ENCODE measurements around the gene KYAT1.

KYAT1 gene

GRCh38 chr9:128916745-128917144 lies 35.0 kb upstream of the KYAT1 start:
- H3K4me3 ChIP-seq (ENCODE audit: low read depth, low read length) = no peak overlapping the region
- TF ChIP-seq CTCF (IDR thresholded peaks at IDR 0.05; ENCODE audit: low read depth, low read length) (no peak), POLR2A (IDR thresholded peaks at IDR 0.05; ENCODE audit: extremely low read depth, insufficient read length) (no peak), MYC (IDR thresholded peaks at IDR 0.05; ENCODE audit: low read depth, low read length) (no peak)
- TF ChIP-seq, protein P1, sequence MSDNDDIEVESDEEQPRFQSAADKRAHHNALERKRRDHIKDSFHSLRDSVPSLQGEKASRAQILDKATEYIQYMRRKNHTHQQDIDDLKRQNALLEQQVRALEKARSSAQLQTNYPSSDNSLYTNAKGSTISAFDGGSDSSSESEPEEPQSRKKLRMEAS (IDR thresholded peaks at IDR 0.05; ENCODE audit: low read depth, low read length) = no peak
- no peak for DNase-seq (ENCODE audit: low read depth)

DNA sequence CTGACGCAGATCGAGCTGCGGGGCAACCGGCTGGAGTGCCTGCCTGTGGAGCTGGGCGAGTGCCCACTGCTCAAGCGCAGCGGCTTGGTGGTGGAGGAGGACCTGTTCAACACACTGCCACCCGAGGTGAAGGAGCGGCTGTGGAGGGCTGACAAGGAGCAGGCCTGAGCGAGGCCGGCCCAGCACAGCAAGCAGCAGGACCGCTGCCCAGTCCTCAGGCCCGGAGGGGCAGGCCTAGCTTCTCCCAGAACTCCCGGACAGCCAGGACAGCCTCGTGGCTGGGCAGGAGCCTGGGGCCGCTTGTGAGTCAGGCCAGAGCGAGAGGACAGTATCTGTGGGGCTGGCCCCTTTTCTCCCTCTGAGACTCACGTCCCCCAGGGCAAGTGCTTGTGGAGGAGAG lies 34.5 kb upstream of the KYAT1 start:
- no peak for DNase-seq (ENCODE audit: low read depth)
- TF ChIP-seq, protein P1 (IDR thresholded peaks at IDR 0.05; ENCODE audit: low read depth, low read length) = no peak
- TF ChIP-seq CTCF (IDR thresholded peaks at IDR 0.05; ENCODE audit: low read depth, low read length) = no peak
- TF ChIP-seq MYC (IDR thresholded peaks at IDR 0.05; ENCODE audit: low read depth, low read length) = no peak
- TF ChIP-seq POLR2A (IDR thresholded peaks at IDR 0.05; ENCODE audit: extremely low read depth, insufficient read length) = no peak
- no peak overlapping the region for H3K4me3 ChIP-seq (ENCODE audit: low read depth, low read length)

GRCh38 chr9:128913995-128914772 lies 32.4 kb upstream of the KYAT1 start:
- no peak for TF ChIP-seq MYC (IDR thresholded peaks at IDR 0.05; ENCODE audit: low read depth, low read length)
- TF ChIP-seq, protein P1 (IDR thresholded peaks at IDR 0.05; ENCODE audit: low read depth, low read length) = no peak
- no peak for TF ChIP-seq CTCF (IDR thresholded peaks at IDR 0.05; ENCODE audit: low read depth, low read length)
- TF ChIP-seq POLR2A (IDR thresholded peaks at IDR 0.05; ENCODE audit: extremely low read depth, insufficient read length) = no peak
- no peak for DNase-seq (ENCODE audit: low read depth)
- no peak overlapping the region for H3K4me3 ChIP-seq (ENCODE audit: low read depth, low read length)

DNA sequence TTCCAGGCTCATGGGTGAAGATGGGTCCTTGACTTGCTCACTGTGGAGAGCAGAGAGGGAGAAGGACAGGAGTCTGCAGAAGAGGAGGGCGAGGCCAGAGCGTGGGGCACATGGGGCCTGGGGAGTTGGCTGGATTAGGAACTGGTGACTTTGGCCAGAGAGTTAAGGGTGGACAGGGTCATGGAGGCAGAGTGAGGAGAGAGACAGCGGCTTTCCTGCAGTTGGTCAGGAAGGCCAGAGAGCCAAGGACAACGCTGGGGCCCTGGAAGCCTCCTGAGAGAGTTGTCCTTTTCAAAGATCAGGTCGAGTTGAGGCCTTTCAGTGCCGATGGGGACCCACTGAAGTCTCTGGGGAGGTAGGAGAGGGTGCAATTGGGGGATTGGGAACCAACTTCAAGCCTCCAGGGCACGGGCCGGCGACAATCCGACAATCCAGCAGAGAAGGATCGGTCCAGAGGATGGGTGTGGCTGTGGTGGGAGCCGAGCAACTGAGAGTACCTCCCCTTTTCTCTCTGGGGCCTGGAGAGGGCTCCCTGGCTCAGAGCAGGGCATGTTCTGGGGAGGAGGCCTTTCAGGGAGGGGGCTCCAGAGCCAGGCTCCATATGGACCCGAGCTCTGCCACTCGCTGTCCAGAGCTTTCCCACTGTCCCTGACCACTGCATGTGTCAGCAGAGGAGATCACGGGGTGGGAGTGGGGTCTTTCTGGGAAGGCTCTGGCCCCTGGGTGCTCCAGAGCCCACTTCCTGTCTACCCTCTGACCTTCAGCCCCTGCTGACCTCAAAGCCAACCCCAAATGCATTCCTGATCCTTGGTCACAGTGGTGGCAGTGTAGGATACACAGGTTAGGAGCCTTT lies 31.5 kb upstream of the KYAT1 start:
- no peak for DNase-seq (ENCODE audit: low read depth)
- TF ChIP-seq, protein P1 (IDR thresholded peaks at IDR 0.05; ENCODE audit: low read depth, low read length) = no peak
- TF ChIP-seq MYC (IDR thresholded peaks at IDR 0.05; ENCODE audit: low read depth, low read length) = no peak
- no peak for TF ChIP-seq CTCF (IDR thresholded peaks at IDR 0.05; ENCODE audit: low read depth, low read length)
- TF ChIP-seq POLR2A (IDR thresholded peaks at IDR 0.05; ENCODE audit: extremely low read depth, insufficient read length) = no peak

DNA sequence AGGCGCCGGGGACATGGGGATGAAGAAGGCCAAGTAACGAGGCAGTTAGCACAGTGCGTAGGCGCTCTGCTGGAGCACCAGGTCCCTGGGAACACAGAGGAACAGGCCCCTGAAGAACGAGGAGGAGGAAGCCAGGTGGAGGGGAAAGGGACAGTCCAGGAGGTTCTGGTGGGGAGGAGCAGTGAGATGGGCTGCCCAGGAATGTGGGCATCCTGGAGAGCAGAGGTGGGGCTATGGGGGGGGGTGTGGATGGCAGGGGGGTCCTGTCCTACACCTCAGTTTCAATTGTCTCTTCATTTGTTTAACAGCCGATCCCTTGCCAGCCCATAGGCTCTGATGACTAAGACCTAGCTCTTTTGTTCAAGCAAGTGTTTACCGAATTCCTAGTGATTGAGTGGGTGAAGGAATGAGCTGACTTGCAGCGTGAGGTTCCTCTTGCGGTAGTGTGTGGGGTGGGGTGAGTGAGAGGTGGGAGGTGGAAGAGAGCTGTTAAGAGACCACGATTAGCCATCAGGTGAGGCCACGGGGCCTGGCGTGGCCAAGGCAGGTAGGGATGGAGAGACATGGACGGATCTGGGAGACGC lies 30.6 kb upstream of the KYAT1 start:
- TF ChIP-seq MYC (IDR thresholded peaks at IDR 0.05; ENCODE audit: low read depth, low read length) (no peak), POLR2A (IDR thresholded peaks at IDR 0.05; ENCODE audit: extremely low read depth, insufficient read length) (no peak), CTCF (IDR thresholded peaks at IDR 0.05; ENCODE audit: low read depth, low read length) (no peak)
- TF ChIP-seq, protein P1 (IDR thresholded peaks at IDR 0.05; ENCODE audit: low read depth, low read length) = no peak
- H3K4me3 ChIP-seq (ENCODE audit: low read depth, low read length) = no peak overlapping the region
- DNase-seq (ENCODE audit: low read depth) = no peak

More for the DNA sequence above, 31.5 kb upstream of the KYAT1 start:
- no peak overlapping the region for H3K4me3 ChIP-seq (ENCODE audit: low read depth, low read length)
